ENCODE results near the gene TMEM62.

Gene TMEM62

DNA sequence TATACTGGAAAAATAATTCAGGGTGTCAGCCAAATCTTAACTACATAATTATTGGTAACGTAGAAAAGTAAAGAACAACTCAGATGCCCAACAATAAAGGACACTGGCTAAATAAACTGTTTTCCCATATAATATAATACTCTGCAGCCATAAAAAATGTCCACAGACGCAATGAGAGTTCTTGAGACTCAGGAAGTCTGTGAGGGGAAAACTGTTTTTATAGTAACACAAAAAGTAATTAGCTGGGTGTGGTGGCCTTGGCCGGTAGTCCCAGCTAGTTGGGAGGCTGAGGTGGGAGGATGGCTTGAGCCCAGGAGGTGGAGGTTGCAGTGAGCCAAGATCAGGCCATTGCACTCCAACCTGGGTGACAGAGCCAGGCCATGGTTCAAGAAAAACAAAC lies 22.0 kb upstream of the TMEM62 start:
- no peak overlapping the region for H2AFZ ChIP-seq (ENCODE audit: low read length)
- peaks cover 5% of the 10 kb centered on the region for H3K4me1 ChIP-seq (ENCODE audit: insufficient read depth, low read length, poor library complexity, severe bottlenecking)
- H3K9me2 ChIP-seq (replicated peaks; ENCODE audit: low read depth, low read length): no peaks in the 10 kb centered on the region
- H4K20me1 ChIP-seq (ENCODE audit: insufficient read depth, low read length, poor library complexity, severe bottlenecking): no peaks in the 10 kb centered on the region
- H3K9me3 ChIP-seq (ENCODE audit: insufficient read depth, low read depth, low read length): no peaks in the 10 kb centered on the region
- H3K36me3 ChIP-seq (ENCODE audit: insufficient read depth, low read length): no peaks in the 10 kb centered on the region
- H3K4me3 ChIP-seq (ENCODE audit: low read length, poor library complexity, severe bottlenecking): no peak overlapping the region
- no peak for TF ChIP-seq EZH2phosphoT487 (IDR thresholded peaks at IDR 0.05; ENCODE audit: borderline replicate concordance)
- TF ChIP-seq, protein P1, sequence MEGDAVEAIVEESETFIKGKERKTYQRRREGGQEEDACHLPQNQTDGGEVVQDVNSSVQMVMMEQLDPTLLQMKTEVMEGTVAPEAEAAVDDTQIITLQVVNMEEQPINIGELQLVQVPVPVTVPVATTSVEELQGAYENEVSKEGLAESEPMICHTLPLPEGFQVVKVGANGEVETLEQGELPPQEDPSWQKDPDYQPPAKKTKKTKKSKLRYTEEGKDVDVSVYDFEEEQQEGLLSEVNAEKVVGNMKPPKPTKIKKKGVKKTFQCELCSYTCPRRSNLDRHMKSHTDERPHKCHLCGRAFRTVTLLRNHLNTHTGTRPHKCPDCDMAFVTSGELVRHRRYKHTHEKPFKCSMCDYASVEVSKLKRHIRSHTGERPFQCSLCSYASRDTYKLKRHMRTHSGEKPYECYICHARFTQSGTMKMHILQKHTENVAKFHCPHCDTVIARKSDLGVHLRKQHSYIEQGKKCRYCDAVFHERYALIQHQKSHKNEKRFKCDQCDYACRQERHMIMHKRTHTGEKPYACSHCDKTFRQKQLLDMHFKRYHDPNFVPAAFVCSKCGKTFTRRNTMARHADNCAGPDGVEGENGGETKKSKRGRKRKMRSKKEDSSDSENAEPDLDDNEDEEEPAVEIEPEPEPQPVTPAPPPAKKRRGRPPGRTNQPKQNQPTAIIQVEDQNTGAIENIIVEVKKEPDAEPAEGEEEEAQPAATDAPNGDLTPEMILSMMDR (conservative IDR thresholded peaks at IDR 0.05; ENCODE audit: low read length): no peak
- H3K79me2 ChIP-seq (ENCODE audit: insufficient read depth, low read length): peaks cover 3% of the 10 kb centered on the region; the same call in 1 of the 2 replicates
- H3K9ac ChIP-seq (ENCODE audit: low read depth, low read length, poor library complexity, severe bottlenecking): no peak overlapping the region
- H3F3A ChIP-seq (ENCODE audit: low read depth): no peaks in the 10 kb centered on the region
- H3K4me2 ChIP-seq (ENCODE audit: low read depth, low read length, poor library complexity, severe bottlenecking): no peak overlapping the region
- no peaks in the 10 kb centered on the region for H3K27me3 ChIP-seq (ENCODE audit: insufficient read depth, low read length, poor library complexity, severe bottlenecking)

DNA sequence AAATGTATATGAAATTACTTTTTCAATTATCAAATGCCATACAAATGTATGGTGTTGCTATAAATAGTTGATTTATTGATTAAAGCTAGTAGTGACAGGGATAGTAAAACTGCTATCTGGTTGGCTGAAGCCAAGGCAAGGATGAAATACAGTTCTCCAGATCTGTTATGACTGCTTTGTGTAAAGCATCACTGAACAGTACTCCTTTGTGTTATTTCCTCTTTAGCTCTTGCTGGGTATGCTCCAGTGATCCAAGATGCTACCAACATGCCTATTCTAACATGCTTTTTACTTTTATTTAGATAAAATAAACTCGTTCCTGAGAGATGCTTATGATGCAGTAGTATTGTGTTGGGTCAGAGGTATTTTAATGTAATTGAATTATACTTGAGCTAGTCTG lies 15.1 kb upstream of the TMEM62 start:
- peaks cover 11% of the 10 kb centered on the region for H3K4me1 ChIP-seq (ENCODE audit: insufficient read depth, low read length, poor library complexity, severe bottlenecking)
- H3K4me3 ChIP-seq (ENCODE audit: low read length, poor library complexity, severe bottlenecking): no peak overlapping the region
- H3K9ac ChIP-seq (ENCODE audit: low read depth, low read length, poor library complexity, severe bottlenecking): no peak overlapping the region
- no peak for TF ChIP-seq EZH2phosphoT487 (IDR thresholded peaks at IDR 0.05; ENCODE audit: borderline replicate concordance)
- TF ChIP-seq, protein P1 (conservative IDR thresholded peaks at IDR 0.05; ENCODE audit: low read length): no peak
- no peaks in the 10 kb centered on the region for H4K20me1 ChIP-seq (ENCODE audit: insufficient read depth, low read length, poor library complexity, severe bottlenecking)
- H3K27me3 ChIP-seq (ENCODE audit: insufficient read depth, low read length, poor library complexity, severe bottlenecking): no peaks in the 10 kb centered on the region
- H3K9me3 ChIP-seq (ENCODE audit: insufficient read depth, low read depth, low read length): no peaks in the 10 kb centered on the region
- no peaks in the 10 kb centered on the region for H3K36me3 ChIP-seq (ENCODE audit: insufficient read depth, low read length)
- H3K9me2 ChIP-seq (replicated peaks; ENCODE audit: low read depth, low read length): no peaks in the 10 kb centered on the region
- no peaks in the 10 kb centered on the region for H3F3A ChIP-seq (ENCODE audit: low read depth)
- no peaks in the 10 kb centered on the region for H3K79me2 ChIP-seq (ENCODE audit: insufficient read depth, low read length)
- no peak overlapping the region for H3K4me2 ChIP-seq (ENCODE audit: low read depth, low read length, poor library complexity, severe bottlenecking)
- H2AFZ ChIP-seq (ENCODE audit: low read length): no peak overlapping the region

DNA sequence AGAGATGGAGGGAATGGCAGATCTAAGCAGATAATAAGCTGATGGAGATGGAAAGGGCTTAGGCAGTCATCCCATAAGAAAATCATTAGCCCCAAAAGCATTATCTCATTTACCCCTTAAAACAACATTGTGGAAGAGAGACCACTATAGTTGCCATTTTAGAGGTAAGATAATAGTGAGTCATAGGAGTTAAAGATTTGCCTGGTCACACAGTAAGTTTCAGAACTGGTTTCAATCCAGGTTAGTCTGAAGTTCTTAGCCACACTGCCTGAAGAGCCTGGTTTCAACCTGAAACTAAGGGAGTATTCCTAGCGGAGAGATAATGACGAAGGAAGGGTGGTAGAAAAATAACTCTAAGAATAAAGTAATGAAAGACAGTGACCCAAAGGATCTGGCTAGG lies 14.6 kb upstream of the TMEM62 start:
- Histone ChIP-seq H3K27me3 (ENCODE audit: insufficient read depth, low read length, poor library complexity, severe bottlenecking) (no peaks in the 10 kb centered on the region), H3K9me2 (replicated peaks; ENCODE audit: low read depth, low read length) (no peaks in the 10 kb centered on the region), H3K4me3 (ENCODE audit: low read length, poor library complexity, severe bottlenecking) (no peak overlapping the region), H3K9ac (ENCODE audit: low read depth, low read length, poor library complexity, severe bottlenecking) (no peak overlapping the region), H3K4me2 (ENCODE audit: low read depth, low read length, poor library complexity, severe bottlenecking) (no peak overlapping the region), H3K4me1 (ENCODE audit: insufficient read depth, low read length, poor library complexity, severe bottlenecking) (peaks cover 11% of the 10 kb centered on the region), H3F3A (ENCODE audit: low read depth) (no peaks in the 10 kb centered on the region), H3K9me3 (ENCODE audit: insufficient read depth, low read depth, low read length) (no peaks in the 10 kb centered on the region), H4K20me1 (ENCODE audit: insufficient read depth, low read length, poor library complexity, severe bottlenecking) (no peaks in the 10 kb centered on the region), H2AFZ (ENCODE audit: low read length) (no peak overlapping the region), H3K79me2 (ENCODE audit: insufficient read depth, low read length) (no peaks in the 10 kb centered on the region), H3K36me3 (ENCODE audit: insufficient read depth, low read length) (no peaks in the 10 kb centered on the region)
- TF ChIP-seq, protein P1 (conservative IDR thresholded peaks at IDR 0.05; ENCODE audit: low read length): no peak
- no peak for TF ChIP-seq EZH2phosphoT487 (IDR thresholded peaks at IDR 0.05; ENCODE audit: borderline replicate concordance)
